Measurements from ENCODE around the gene LINS1.
A peak's percentile ranks its signal among the peaks of the same experiment; 100 is the strongest.

Gene LINS1

GRCh38 chr15:100602064-100602822, at the start of gene LINS1, which contains the start of gene ASB7:
Gene LINS1, minus strand, starts transcription at chr15:100602184. Its CDS starts 21,342 bp downstream, at chr15:100580842.
Gene ASB7, plus strand, starts transcription at chr15:100602589. Its CDS starts 9,628 bp downstream, at chr15:100612217.
- H3K27me3 ChIP-seq (ENCODE audit: control insufficient read depth, insufficient read depth, low read length), result no peaks in the 10 kb centered on the region
- H3K4me3 ChIP-seq (ENCODE audit: low read length), result peak within 1 kb of the TSS; percentile 94
- peak within 1 kb of the TSS; percentile 69 for H3K9ac ChIP-seq (ENCODE audit: low read length)
- H3K27ac ChIP-seq (ENCODE audit: low read length), result peak within 1 kb of the TSS; percentile 59
- H3K4me1 ChIP-seq (ENCODE audit: control insufficient read depth, low read depth, low read length), result no peaks in the 10 kb centered on the region
- H3K9me3 ChIP-seq (ENCODE audit: control insufficient read depth, low read depth, low read length), result no peaks in the 10 kb centered on the region
- H3K36me3 ChIP-seq (ENCODE audit: control insufficient read depth, low read depth, low read length), result peaks cover 12% of the 10 kb centered on the region

DNA sequence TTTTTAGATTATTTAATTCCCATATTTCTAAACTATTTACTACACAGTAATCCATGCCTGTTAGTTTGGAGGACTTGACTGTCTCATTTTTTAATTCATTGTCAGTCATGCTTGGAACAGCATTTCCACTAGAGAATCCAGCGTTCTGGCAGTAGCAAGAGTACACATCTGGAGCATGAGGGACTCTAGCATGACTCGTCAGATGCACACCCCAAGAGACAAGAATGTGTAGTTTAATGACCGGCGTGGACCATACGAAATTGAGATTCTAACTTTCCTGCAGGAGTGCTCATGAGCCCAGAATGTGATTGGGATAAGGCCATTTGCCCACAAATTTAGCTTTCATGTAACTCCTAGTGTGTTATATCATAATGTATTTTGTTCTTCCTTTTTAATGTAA, 49.3 kb upstream of the LINS1 start:
- Histone ChIP-seq H3K27ac (ENCODE audit: low read length) (no peak overlapping the region), H3K9me3 (ENCODE audit: control insufficient read depth, low read depth, low read length) (no peaks in the 10 kb centered on the region), H3K4me3 (ENCODE audit: low read length) (no peak overlapping the region), H3K36me3 (ENCODE audit: control insufficient read depth, low read depth, low read length) (no peaks in the 10 kb centered on the region), H3K4me1 (ENCODE audit: control insufficient read depth, low read depth, low read length) (no peaks in the 10 kb centered on the region), H3K9ac (ENCODE audit: low read length) (no peak overlapping the region), H3K27me3 (ENCODE audit: control insufficient read depth, insufficient read depth, low read length) (no peaks in the 10 kb centered on the region)

- H3K4me3 ChIP-seq (ENCODE audit: low read length), result no peak overlapping the region
- no peaks in the 10 kb centered on the region for H3K27me3 ChIP-seq (ENCODE audit: control insufficient read depth, insufficient read depth, low read length)
- no peak overlapping the region for H3K27ac ChIP-seq (ENCODE audit: low read length)
- no peaks in the 10 kb centered on the region for H3K36me3 ChIP-seq (ENCODE audit: control insufficient read depth, low read depth, low read length)
- H3K4me1 ChIP-seq (ENCODE audit: control insufficient read depth, low read depth, low read length), result no peaks in the 10 kb centered on the region
- H3K9me3 ChIP-seq (ENCODE audit: control insufficient read depth, low read depth, low read length), result no peaks in the 10 kb centered on the region
- no peak overlapping the region for H3K9ac ChIP-seq (ENCODE audit: low read length)
Measured at GRCh38 chr15:100650685-100651084, 48.7 kb upstream of the LINS1 start.

GRCh38 chr15:100648951-100649350, 47.0 kb upstream of the LINS1 start:
- no peaks in the 10 kb centered on the region for H3K9me3 ChIP-seq (ENCODE audit: control insufficient read depth, low read depth, low read length)
- H3K27ac ChIP-seq (ENCODE audit: low read length), result no peak overlapping the region
- no peaks in the 10 kb centered on the region for H3K36me3 ChIP-seq (ENCODE audit: control insufficient read depth, low read depth, low read length)
- H3K4me1 ChIP-seq (ENCODE audit: control insufficient read depth, low read depth, low read length), result no peaks in the 10 kb centered on the region
- H3K27me3 ChIP-seq (ENCODE audit: control insufficient read depth, insufficient read depth, low read length), result no peaks in the 10 kb centered on the region
- no peak overlapping the region for H3K9ac ChIP-seq (ENCODE audit: low read length)
- H3K4me3 ChIP-seq (ENCODE audit: low read length), result no peak overlapping the region

- Histone ChIP-seq H3K9me3 (ENCODE audit: control insufficient read depth, low read depth, low read length) (no peaks in the 10 kb centered on the region), H3K4me3 (ENCODE audit: low read length) (no peak overlapping the region), H3K4me1 (ENCODE audit: control insufficient read depth, low read depth, low read length) (no peaks in the 10 kb centered on the region), H3K27me3 (ENCODE audit: control insufficient read depth, insufficient read depth, low read length) (no peaks in the 10 kb centered on the region), H3K36me3 (ENCODE audit: control insufficient read depth, low read depth, low read length) (no peaks in the 10 kb centered on the region), H3K27ac (ENCODE audit: low read length) (no peak overlapping the region), H3K9ac (ENCODE audit: low read length) (no peak overlapping the region)
Measured at GRCh38 chr15:100645671-100646070, 43.7 kb upstream of the LINS1 start.

GRCh38 chr15:100642950-100643338, 41.0 kb upstream of the LINS1 start:
- Histone ChIP-seq H3K27me3 (ENCODE audit: control insufficient read depth, insufficient read depth, low read length) (no peaks in the 10 kb centered on the region), H3K27ac (ENCODE audit: low read length) (no peak overlapping the region), H3K9ac (ENCODE audit: low read length) (no peak overlapping the region), H3K4me3 (ENCODE audit: low read length) (no peak overlapping the region), H3K36me3 (ENCODE audit: control insufficient read depth, low read depth, low read length) (no peaks in the 10 kb centered on the region), H3K4me1 (ENCODE audit: control insufficient read depth, low read depth, low read length) (no peaks in the 10 kb centered on the region), H3K9me3 (ENCODE audit: control insufficient read depth, low read depth, low read length) (no peaks in the 10 kb centered on the region)

GRCh38 chr15:100642213-100642949, 40.4 kb upstream of the LINS1 start:
- Histone ChIP-seq H3K4me1 (ENCODE audit: control insufficient read depth, low read depth, low read length) (peaks cover 2% of the 10 kb centered on the region), H3K27me3 (ENCODE audit: control insufficient read depth, insufficient read depth, low read length) (no peaks in the 10 kb centered on the region), H3K9me3 (ENCODE audit: control insufficient read depth, low read depth, low read length) (no peaks in the 10 kb centered on the region), H3K4me3 (ENCODE audit: low read length) (no peak overlapping the region), H3K36me3 (ENCODE audit: control insufficient read depth, low read depth, low read length) (no peaks in the 10 kb centered on the region), H3K27ac (ENCODE audit: low read length) (no peak overlapping the region), H3K9ac (ENCODE audit: low read length) (no peak overlapping the region)

- H3K27ac ChIP-seq (ENCODE audit: low read length), result no peak overlapping the region
- H3K4me3 ChIP-seq (ENCODE audit: low read length), result no peak overlapping the region
- H3K4me1 ChIP-seq (ENCODE audit: control insufficient read depth, low read depth, low read length), result peaks cover 34% of the 10 kb centered on the region
- H3K27me3 ChIP-seq (ENCODE audit: control insufficient read depth, insufficient read depth, low read length), result no peaks in the 10 kb centered on the region
- H3K36me3 ChIP-seq (ENCODE audit: control insufficient read depth, low read depth, low read length), result no peaks in the 10 kb centered on the region
- H3K9me3 ChIP-seq (ENCODE audit: control insufficient read depth, low read depth, low read length), result no peaks in the 10 kb centered on the region
- no peak overlapping the region for H3K9ac ChIP-seq (ENCODE audit: low read length)
Measured at GRCh38 chr15:100638177-100638730, 36.3 kb upstream of the LINS1 start.

DNA sequence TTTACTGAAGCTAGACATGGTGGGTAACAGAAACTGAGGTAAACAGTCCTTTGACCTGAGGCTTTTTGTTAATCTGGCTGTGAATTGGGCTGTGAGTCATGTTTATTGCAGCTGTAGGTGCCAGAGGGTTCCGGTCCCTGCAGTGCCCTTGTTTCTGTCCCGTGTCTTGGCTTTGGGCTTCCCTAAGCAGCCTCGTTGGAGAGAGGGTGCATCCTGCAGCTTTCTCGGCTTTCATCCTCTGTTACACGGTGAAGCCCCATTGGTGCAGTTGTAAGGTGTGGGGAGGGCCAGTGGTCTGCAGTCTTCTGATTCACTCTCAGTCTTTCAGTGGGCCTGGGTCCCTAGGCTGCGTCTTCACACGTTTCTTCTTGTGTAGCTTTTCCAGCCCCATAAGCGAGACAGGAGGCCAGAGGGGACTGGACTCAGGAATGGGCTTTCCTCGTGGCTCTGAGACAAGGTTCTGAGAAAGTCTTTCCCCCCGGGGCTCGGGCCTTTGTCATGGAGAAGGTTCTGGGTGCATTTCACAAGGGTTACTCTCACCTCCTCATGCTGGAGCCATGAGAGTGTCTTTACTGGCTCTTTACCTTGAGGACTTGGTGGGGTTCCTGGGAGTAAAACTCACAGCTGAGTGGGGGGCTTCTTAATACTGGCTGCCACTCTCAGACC, 33.6 kb upstream of the LINS1 start:
- Histone ChIP-seq H3K4me3 (ENCODE audit: low read length) (no peak overlapping the region), H3K36me3 (ENCODE audit: control insufficient read depth, low read depth, low read length) (peaks cover 3% of the 10 kb centered on the region), H3K4me1 (ENCODE audit: control insufficient read depth, low read depth, low read length) (peaks cover 34% of the 10 kb centered on the region), H3K9ac (ENCODE audit: low read length) (no peak overlapping the region), H3K27me3 (ENCODE audit: control insufficient read depth, insufficient read depth, low read length) (no peaks in the 10 kb centered on the region), H3K9me3 (ENCODE audit: control insufficient read depth, low read depth, low read length) (no peaks in the 10 kb centered on the region), H3K27ac (ENCODE audit: low read length) (no peak overlapping the region)

GRCh38 chr15:100633763-100634075, 31.7 kb upstream of the LINS1 start:
- H3K36me3 ChIP-seq (ENCODE audit: control insufficient read depth, low read depth, low read length), result peaks cover 11% of the 10 kb centered on the region
- H3K4me1 ChIP-seq (ENCODE audit: control insufficient read depth, low read depth, low read length), result peaks cover 34% of the 10 kb centered on the region
- H3K27ac ChIP-seq (ENCODE audit: low read length), result no peak overlapping the region
- H3K27me3 ChIP-seq (ENCODE audit: control insufficient read depth, insufficient read depth, low read length), result no peaks in the 10 kb centered on the region
- H3K9ac ChIP-seq (ENCODE audit: low read length), result no peak overlapping the region
- H3K9me3 ChIP-seq (ENCODE audit: control insufficient read depth, low read depth, low read length), result no peaks in the 10 kb centered on the region
- H3K4me3 ChIP-seq (ENCODE audit: low read length), result no peak overlapping the region

DNA sequence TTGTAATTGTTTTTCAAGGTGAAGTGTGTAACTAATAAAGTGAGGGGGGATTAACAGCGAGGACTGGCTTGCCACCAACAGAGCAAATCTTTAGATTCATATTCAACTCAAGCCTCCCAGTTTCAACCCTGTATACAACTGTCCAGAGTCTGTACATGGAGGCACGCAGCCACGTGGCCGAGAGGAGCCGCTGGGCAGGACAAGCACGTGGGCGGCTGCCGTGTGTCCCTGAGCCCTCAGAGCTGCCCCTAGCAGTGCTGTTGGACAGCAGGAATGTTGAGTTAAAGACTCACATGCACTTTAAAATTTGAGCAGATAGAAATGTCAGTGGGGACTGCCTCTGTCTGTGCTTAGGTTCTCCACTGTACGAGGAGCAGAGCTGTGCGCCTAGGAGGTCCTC, 29.8 kb upstream of the LINS1 start:
- H3K4me3 ChIP-seq (ENCODE audit: low read length), result no peak overlapping the region
- H3K4me1 ChIP-seq (ENCODE audit: control insufficient read depth, low read depth, low read length), result peaks cover 26% of the 10 kb centered on the region
- no peak overlapping the region for H3K27ac ChIP-seq (ENCODE audit: low read length)
- H3K9ac ChIP-seq (ENCODE audit: low read length), result no peak overlapping the region
- no peaks in the 10 kb centered on the region for H3K27me3 ChIP-seq (ENCODE audit: control insufficient read depth, insufficient read depth, low read length)
- H3K36me3 ChIP-seq (ENCODE audit: control insufficient read depth, low read depth, low read length), result peaks cover 11% of the 10 kb centered on the region
- no peaks in the 10 kb centered on the region for H3K9me3 ChIP-seq (ENCODE audit: control insufficient read depth, low read depth, low read length)
